ENCODE results near the gene MT2A.

DNA sequence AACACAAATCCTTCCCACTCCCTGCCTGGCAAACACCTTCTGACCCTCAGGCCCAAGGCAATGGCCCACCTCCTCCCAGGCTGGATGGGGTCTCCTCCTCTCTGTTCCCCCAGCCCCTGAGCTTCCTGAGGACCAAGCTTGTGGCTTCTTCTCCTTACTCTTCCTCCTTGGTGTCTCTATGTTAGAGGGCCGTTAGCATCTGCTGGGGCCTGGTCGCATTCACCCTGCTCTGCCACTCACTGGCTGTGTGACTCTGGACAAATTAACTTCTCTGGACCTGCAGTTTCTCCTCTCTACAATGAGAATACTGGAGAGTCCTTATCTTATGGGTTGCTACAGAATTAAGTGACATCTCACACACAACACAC is 725 bp upstream of the MT2A start:
- TF ChIP-seq, protein P1, sequence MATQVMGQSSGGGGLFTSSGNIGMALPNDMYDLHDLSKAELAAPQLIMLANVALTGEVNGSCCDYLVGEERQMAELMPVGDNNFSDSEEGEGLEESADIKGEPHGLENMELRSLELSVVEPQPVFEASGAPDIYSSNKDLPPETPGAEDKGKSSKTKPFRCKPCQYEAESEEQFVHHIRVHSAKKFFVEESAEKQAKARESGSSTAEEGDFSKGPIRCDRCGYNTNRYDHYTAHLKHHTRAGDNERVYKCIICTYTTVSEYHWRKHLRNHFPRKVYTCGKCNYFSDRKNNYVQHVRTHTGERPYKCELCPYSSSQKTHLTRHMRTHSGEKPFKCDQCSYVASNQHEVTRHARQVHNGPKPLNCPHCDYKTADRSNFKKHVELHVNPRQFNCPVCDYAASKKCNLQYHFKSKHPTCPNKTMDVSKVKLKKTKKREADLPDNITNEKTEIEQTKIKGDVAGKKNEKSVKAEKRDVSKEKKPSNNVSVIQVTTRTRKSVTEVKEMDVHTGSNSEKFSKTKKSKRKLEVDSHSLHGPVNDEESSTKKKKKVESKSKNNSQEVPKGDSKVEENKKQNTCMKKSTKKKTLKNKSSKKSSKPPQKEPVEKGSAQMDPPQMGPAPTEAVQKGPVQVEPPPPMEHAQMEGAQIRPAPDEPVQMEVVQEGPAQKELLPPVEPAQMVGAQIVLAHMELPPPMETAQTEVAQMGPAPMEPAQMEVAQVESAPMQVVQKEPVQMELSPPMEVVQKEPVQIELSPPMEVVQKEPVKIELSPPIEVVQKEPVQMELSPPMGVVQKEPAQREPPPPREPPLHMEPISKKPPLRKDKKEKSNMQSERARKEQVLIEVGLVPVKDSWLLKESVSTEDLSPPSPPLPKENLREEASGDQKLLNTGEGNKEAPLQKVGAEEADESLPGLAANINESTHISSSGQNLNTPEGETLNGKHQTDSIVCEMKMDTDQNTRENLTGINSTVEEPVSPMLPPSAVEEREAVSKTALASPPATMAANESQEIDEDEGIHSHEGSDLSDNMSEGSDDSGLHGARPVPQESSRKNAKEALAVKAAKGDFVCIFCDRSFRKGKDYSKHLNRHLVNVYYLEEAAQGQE (IDR thresholded peaks at IDR 0.05; ENCODE audit: low read depth, low read length) = no peak
- no peak for TF ChIP-seq CHD4 (IDR thresholded peaks at IDR 0.05)
- TF ChIP-seq, protein P2, sequence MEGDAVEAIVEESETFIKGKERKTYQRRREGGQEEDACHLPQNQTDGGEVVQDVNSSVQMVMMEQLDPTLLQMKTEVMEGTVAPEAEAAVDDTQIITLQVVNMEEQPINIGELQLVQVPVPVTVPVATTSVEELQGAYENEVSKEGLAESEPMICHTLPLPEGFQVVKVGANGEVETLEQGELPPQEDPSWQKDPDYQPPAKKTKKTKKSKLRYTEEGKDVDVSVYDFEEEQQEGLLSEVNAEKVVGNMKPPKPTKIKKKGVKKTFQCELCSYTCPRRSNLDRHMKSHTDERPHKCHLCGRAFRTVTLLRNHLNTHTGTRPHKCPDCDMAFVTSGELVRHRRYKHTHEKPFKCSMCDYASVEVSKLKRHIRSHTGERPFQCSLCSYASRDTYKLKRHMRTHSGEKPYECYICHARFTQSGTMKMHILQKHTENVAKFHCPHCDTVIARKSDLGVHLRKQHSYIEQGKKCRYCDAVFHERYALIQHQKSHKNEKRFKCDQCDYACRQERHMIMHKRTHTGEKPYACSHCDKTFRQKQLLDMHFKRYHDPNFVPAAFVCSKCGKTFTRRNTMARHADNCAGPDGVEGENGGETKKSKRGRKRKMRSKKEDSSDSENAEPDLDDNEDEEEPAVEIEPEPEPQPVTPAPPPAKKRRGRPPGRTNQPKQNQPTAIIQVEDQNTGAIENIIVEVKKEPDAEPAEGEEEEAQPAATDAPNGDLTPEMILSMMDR (IDR thresholded peaks at IDR 0.05 in 2 of 3, conservative IDR thresholded peaks at IDR 0.05 in 1 of 3; ENCODE audit: control insufficient read depth in 2 of 3, extremely low read depth in 1 of 3, insufficient read depth in 1 of 3, low read depth in 3 of 3, low read length in 3 of 3) = no peak

Measured in GM12878 (cell line).